Measurements from ENCODE around the gene CDCA4.
"Not testable (repeated sequence)": the region's sequence is repeated elsewhere in the genome, so short reads cannot be mapped to it uniquely, and the experiment has no call there.

The CDCA4 gene

DNA sequence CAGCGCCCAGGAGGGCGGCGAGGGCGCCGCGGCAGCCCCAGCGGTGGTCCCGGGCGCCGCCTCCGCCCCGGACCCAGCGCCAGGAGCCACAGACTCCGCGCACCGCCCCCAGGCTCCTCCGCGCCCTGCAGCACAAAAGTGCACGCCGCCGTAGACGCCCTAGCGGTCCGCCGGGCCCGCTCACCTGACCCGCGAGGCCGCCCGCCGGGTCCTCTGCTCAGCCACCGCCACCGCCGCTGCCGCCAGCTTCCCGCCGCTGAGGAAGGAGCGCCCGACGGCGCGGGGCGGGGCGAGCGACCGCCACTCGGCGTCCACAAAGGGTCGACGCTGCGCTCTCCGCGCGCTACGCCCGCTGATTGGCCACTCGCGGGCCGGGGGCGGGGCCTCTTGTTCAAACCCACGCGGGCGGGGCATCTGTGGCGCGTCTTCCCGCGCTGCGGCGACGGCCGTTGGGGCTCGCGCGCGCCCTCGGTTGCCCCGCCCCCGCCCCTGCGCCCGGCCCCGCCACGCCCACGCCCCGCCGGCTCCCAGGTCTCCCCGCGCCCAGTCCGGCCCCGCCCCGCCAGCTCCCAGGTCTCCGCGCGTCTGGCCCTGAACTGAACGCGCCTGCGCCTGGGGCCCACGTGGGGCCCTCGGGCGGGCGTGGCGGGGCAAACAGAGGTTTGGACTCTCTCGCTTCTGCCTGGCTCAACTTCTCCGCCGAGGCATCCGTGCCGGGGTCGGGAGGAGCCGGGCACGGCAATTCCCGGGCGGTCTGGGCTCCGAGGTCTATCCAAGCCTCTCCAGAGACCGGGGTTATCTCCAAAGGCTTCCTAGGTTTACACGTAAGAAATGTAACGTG lies at the start of gene CDCA4:
Gene CDCA4, minus strand, starts transcription at position 269 of the 841 bp plus-strand sequence. CDS start 9,154 bp downstream, outside the sequence.
- peak; percentile 100 for DNase-seq (ENCODE audit: low spot score)

DNA sequence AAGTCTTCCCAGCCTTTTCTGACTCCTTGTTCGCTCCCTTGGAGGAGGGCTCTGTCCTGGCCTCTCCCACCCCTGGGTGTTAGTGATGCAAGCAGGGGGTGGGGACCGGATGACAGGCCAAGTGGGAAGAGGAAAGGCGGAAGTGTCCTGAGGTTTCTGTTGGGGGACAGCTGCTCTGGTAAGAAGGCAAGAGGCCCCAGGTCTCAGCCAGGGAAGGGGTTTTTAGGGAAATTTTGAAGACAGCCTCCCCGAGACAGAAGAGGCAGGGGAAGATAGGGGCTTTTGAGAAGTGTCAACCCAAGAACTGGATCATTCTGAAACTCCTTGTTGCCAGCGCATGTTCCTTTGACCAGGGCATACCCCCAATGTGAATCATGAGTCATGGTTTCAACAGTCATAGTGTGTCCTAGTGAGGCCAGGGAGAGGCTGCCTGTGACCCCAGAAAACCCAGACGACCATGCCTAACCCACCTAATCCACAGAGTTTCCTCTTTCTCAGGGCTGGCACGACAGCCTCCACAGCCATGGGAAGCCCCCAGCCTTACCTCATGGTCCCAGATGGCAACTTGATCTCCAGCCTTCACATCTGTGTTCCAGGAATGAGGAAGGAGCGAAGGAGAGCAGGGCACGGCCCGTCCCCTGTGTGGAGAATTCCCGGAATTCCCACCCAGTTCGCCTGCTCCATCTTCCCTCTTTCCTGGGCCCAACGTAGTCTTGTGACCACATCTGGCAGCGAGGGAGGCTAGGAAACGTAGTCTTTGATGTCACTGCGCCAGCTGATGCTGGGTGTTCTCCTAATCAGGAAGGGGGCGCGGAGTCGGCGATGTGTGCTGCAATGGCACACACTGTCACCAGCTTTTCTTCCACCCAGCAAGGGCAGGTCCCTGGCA lies 49.2 kb upstream of the CDCA4 start:
- peak; percentile 56 for DNase-seq (ENCODE audit: low spot score)

DNA sequence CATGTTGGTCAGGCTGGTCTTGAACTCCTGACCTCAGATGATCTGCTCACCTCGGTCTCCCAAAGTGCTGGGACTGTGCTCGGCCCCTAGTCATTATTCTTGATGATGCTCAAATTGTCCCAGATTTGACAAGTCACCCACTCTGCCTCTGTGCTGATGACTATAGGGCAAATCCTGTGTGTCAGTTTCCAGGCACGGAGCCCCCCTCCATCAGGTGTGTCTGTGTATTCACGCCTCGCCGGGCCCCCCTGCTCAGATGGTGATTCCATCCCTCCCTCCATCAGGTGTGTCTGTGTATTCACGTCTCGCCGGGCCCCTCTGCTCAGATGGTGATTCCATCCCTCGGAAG lies 48.6 kb upstream of the CDCA4 start:
- no peak for DNase-seq (ENCODE audit: low spot score)

DNA sequence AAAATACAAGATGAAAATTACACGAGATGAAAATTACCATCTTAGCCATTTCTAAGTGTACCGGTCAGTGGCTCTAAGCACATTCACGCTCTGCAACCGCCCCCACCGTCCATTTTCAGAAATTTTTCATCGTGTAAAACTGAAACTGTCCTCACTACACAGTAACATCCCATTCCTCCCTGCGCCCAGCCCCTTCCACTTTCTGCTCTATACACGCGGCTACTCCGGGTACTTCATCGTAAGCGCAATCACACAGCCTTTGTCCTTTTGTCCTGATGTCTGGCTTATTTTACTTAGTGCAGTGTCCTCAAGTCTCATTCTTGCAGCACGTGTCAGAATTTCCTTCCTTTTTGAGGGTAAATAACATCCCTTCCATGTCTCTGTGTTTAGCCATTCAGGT lies 47.9 kb upstream of the CDCA4 start:
- no peak for DNase-seq (ENCODE audit: low spot score)

DNA sequence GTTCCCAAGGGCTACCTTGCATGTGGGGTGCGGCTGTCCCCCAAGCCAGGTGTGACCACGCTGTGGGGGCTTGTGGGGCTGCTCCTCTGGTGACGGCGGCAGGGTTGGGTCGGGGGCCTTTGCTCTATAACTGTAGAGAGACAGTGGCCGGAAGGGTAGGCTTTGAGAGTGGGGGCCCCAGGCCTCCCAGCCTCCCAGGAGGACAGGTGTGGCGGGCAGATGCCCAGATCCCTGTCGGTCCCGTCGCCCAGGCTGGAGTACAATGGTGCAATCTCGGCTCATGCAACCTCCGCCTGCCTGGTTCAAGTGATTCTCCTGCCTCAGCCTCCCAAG lies 47.1 kb upstream of the CDCA4 start:
- no peak for DNase-seq (ENCODE audit: low spot score)

DNA sequence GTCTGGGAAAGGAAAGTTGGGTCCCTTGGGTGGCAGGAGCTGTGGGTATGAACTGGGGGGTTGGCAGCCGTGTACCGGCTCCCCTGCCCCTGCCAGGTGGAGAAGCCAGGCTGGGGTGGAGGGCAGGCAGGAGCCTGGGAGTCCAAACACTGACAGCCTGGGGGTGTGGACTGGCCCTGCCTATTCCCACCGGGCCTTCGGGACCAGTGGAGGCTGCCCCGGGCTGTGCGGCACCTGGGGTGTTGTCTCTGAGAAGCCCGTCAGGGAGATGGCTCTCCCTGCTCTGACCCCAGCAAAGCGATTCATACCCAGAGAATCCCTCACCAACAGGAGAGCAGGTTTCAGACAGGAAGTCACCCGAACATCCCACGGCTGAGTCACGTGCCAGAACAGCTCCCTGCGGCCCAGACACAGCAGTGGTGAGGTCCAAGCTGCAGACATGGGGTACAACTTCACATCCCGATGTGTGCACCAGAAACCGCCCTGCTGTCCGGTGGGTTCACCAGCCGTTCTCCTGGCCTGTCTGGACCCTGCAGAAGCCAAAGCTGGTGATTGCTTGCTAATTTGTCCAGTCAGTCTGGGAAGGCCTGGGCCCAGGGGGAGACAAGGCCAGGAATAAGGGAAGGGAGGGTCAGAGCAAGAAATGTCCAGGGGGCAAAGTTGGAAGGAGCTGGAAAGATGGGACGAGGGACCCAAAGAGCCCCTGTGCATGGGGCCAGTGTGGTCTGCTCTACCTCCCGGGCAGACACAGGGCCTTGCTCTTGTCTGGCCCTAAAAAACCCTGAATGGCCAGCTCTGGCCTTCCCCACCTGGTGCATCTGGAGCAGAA lies 46.5 kb upstream of the CDCA4 start:
- DNase-seq (ENCODE audit: low spot score), result peak; percentile 45

DNA sequence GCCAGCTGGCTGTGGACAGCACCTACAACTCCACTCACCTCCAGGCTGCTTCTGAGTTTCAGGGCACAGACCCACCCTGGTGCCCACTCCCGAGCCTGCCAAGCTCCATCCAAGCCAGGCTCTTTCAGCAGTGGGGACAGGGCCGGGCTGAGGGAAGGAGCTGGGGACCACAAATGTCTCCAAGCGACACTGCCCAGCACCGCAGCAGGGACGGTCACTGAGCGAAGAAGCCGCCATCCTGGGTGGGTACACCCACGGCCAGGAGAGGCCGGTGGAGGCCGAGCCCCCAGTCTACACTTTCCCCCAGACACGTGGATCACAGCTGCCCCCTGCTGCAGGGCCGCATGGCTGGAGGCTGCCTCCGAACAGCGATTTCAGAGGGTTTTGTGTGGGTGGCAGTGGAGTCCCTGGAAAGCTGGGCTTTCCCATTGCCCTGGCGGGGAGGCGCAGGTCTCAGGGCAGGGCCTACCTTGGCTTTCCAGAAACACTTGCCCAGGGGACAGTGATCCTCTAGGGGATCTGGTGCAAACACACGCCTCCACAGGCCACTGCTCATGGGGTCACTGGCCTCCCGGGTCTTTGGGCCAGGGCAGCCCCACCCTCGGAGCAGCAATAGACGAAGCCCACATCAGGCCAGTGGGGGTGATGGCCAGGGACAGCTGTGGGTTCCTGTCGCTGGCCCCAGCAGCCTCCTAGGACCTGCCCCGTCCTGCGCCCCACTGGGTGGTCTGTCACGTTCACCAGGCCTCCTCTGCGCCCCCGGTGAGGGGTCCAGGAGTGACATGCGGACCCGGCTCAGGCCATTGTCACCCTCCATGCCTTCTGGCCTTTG lies 45.6 kb upstream of the CDCA4 start:
- DNase-seq (ENCODE audit: low spot score), result no peak

DNA sequence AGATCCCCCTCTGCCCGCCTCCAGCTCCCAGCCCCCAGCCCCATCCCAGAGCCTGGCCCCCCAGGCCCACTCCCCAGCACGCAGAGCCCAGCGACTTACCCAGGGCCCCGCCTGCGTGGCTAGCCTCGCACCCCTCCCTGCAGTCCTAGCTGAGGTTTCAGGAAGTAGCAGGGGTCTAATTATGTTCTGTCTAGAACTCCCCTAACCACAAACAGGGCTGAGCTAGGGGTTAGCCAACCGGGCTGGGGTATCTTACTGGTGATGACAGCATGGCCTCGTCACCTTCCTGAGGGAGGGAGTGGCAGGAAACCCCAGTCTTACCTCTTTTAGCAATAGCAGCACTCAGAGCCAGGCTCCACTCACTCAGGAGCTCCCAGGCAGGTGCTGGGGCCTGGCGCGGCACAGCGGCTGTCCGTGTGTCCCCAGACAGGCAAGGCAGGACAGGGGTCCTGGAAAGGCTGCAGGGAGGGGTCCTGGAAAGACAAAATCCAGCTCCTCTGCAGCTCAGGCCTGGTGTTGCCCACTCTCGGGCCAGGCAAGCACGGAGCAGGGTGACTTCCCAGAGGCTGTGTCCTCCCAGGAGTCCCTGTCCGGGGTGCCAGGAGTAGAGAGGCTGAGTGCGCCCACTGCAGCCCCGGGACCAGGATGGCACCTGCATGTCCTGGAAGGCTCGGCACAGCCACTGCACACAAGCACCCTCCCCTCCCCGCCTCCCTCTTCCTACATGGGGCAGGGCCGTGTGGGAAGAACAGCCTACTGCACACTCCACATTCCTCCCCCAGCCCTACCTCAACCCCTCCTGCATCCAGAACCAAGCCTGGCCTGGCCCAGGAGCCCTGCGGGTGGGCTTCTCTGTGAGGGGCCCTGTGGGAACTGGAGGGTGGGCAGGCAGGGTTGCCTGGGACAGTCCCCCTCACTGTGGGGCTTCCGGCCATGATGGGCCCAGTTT lies 44.7 kb upstream of the CDCA4 start, which contains the start of gene GPR132:
Gene GPR132, minus strand, starts transcription at position 151 of the 949 bp plus-strand sequence. CDS start 10,010 bp downstream, outside the sequence.
- DNase-seq (ENCODE audit: low spot score), result no peak

DNA sequence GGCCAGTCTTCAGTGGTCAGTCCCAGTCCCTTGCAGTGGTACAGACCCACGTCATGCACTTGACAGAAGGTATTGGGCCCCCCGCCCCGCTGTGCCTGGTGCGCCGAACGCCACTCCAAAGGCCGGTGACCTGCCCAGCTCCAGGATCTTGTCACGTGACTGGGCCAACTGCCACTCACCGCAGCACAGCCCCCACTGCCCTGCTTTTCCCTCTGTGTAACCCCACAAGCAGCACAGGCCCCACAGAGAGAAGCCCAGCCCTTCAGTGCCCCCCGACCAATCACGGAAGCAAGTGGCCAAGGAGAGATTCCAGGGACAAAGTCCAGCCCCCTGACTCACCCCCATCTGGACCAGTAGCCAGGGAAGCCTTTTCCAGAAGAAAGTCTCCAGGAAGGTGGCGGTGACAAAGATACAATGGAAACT lies 43.8 kb upstream of the CDCA4 start:
- peak; percentile 44 for DNase-seq (ENCODE audit: low spot score)

DNA sequence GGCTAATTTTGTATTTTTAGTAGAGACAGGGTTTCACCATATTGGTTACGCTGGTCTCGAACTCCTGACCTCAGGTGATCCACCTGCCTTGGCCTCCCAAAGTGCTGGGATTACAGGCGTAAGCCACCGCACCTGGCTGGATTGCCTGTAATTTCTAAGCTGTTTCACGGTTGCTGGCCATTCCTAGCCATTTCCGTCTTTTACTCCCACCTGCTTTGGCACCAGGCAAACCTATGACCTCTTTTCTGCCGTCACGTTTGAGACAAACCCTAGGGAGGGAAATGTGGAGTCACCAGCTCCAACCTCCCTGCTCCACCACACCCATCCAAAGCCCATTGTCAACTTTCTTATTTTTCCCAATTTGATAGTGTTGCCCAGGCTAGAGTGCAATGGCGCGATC lies 43.1 kb upstream of the CDCA4 start:
- DNase-seq (ENCODE audit: low spot score), result no peak

DNA sequence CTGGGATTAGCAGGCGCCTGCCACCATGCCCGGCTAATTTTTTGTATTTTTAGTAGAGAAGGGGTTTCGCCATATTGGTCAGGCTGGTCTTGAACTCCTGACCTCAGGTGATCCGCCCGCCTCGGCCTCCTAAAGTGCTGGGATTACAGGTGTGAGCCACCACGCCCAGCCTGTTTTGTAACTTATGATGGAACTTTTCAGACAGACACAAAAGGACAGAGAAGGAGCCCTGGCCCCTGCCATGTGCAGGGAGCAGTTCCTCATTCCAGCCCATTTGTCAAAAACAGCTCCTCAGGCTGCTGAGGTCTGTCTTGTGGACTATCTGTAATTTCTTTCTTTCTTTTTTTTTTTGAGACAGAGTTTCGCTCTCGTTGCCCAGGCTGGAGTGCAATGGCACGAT lies 42.6 kb upstream of the CDCA4 start:
- DNase-seq (ENCODE audit: low spot score), result not testable (repeated sequence)

DNA sequence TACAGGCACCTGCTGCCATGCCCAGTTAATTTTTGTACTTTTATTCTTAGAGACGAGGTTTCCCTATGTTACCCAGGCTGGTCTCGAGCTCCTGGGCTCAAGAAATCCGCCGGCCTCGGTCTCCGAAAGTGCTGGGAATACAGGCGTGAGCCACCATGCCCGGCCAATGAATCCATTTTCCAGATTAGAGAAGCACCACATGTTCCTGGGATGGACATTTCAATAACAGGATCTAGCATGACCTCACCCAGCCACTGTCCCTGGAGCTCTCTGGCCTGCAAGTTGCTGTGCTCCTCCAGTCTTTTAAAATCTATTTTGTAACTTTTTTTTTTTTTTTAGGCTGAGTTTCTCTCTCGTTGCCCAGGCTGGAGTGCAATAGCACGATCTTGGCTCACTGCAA lies 42.2 kb upstream of the CDCA4 start:
- DNase-seq (ENCODE audit: low spot score), result no peak

DNA sequence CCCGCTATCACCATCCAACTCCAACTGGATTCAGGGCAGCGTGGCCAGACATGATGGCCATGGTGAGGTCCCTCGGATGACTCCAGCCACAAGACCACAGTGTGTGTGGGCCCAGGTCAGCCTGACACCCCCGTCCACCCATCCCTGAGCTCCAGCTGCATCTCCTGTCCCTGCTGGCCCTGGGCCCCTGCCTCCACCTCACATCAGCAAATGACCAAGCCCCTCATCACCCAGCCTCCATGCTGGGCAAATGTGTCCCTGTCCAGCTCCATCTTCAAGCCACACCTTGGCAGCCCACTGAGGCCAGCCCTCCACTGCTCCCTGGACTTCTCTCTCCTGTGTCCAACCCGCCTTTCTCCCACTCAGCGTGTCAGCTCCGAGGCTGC lies 41.2 kb upstream of the CDCA4 start:
- no peak for DNase-seq (ENCODE audit: low spot score)

DNA sequence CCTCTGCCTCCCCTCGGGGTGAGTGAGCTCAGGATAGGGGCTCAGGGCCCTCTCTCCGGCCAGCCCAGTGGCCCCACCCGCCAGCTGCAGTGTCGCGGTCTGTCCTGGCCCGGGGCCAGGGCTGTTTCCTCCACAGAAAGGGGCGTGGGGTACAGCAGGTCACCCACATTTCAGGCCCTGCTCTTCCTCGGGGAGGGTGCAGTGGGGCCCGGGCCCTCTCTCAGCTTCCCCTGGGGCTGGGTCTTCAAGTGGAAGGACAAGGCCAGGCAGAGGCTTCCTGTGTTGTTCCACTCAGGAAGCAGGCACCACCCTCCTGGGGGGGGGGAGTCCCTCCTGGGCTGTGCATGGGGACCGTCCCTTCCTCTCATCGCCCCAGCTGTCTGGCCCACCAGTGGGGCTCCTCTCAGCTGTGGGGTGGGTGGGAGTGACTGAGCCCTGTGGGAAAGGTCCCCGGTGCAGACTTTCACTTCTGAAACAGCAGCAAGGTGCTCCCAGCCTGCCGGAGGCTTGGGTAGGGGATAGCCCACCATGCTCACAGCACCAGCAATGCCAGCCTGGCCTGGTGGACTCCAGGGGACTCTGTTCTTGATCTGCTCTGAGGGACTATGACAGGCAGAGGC lies 40.7 kb upstream of the CDCA4 start:
- DNase-seq (ENCODE audit: low spot score), result no peak

DNA sequence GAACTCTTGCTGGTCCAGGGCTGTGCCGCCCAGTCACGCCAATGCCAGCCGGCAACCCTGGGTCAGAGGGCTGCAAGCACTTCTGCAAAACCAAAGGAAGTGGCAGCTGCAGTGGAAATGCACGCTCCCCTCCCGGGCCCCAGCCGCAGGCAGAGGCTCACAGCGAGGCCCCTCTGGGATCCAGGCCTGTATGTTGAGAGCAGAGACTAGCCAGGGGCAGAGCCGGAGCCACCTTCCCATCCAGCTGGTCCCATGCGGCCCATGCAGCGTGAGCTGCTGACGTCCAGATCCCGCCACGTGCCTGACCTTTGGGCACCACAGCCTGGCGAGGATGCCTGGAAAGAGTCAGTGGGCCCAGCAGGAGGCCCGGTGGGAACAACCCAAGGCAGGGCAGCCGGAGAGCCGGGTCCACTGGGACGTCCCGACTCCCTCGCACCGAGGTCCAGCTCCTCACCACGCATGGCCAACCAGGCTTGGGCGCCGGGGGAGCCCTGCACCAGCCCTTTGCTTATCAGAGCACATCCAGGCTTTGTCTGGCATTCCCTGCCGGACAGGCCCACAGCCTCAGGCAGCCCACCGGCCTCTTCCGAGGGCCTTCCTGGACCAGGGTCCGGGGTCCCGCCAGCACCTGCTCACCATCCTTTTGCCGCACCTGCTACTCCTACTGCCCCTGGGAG lies 40.0 kb upstream of the CDCA4 start:
- no peak for DNase-seq (ENCODE audit: low spot score)

DNA sequence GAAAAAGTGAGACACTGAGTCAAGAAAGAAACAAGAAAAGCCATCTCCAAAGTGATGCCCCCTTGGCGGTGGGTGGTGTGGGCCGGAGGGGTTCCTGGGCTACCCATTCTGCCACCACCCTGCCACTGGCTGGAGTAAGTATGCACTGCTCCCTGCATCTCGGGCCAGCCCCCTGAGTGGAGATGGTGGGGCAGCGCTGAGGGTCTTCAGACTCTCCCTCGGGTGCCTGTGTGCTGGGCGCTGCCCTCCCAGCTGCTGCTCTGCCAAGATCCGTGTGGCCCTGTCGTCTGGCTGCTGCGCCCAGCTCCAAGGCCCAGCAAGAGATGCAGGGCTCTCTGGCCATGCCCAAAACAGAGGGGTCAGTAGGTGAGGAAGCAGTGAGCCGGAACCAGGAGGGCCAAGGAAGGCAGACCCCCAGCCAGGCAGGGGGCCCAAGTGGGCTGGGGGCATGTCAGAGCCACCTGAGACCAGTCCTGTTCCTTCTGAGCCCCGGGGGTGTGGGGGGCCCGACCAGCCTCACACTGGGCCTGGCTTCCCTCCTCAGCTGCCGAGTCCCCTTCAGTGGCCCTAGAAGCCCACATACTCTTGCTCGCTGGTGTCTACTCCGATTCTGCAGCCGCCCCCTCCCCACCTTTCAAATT lies 39.2 kb upstream of the CDCA4 start:
- DNase-seq (ENCODE audit: low spot score), result no peak

DNA sequence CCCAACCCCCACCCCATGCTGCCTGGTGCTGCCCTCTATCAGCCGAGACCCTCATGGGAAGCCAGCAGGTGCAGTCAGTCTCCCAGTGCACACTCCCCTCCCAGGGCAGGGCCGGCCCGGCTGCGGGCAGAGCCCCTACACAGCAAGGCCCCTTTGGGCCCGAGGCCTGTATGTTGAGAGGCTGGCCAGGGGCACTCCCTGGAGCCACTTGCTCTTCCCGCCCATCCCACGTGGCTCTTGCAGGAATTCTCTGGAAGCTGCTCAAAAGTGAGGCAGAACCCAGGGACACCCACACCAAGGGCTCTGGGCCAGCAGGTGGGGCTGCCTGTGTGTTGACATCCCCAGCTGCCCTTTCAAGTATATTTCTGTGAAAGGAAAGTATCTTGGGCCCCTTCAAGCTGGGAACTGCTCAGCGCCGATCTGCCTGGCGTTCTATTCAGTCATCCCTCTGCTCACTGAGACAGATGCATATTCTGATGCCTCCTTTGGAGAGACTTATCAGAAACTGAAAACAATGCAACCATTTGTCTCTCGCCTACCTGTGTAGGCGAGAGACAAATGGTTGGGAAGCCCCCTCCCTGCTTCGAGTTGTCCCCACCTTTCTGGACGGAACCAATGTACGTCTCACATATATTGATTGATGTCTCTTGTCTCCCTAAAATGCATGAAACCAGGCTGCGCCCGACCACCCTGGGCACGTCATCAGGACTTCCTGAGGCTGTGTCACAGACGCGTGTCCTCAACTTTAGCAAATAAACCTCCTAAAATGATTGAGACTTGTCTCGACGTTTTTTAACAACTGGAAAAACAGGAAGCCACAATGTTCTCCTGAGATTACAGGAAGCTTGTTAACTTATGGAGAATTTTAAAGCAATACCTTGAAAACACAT lies 38.4 kb upstream of the CDCA4 start:
- DNase-seq (ENCODE audit: low spot score), result no peak

All from AG08395 (cell line).